Neural progenitor cell (in vitro differentiated cells): Measurements from ENCODE around the gene EIF2B2.

ENCODE experiments used
- CTCF ChIP-seq: fragments of 200-600 bp; sonication (generic); IDR thresholded peaks from 2 replicates; pipeline ENCODE4 v1.5.1; 2017; ENCODE audit warnings: antibody characterized with exemption, mild to moderate bottlenecking
- EZH2 ChIP-seq: fragments of 200-600 bp; sonication (generic); IDR thresholded peaks from 2 replicates; pipeline ENCODE4 v1.6.1; 2017; ENCODE audit warnings: antibody characterized with exemption, mild to moderate bottlenecking, moderate library complexity
- EZH2phosphoT487 ChIP-seq: fragments of 200-600 bp; sonication (generic); IDR thresholded peaks from 2 replicates; pipeline ENCODE4 v1.6.1; 2017; ENCODE audit warnings: antibody characterized with exemption

DNA sequence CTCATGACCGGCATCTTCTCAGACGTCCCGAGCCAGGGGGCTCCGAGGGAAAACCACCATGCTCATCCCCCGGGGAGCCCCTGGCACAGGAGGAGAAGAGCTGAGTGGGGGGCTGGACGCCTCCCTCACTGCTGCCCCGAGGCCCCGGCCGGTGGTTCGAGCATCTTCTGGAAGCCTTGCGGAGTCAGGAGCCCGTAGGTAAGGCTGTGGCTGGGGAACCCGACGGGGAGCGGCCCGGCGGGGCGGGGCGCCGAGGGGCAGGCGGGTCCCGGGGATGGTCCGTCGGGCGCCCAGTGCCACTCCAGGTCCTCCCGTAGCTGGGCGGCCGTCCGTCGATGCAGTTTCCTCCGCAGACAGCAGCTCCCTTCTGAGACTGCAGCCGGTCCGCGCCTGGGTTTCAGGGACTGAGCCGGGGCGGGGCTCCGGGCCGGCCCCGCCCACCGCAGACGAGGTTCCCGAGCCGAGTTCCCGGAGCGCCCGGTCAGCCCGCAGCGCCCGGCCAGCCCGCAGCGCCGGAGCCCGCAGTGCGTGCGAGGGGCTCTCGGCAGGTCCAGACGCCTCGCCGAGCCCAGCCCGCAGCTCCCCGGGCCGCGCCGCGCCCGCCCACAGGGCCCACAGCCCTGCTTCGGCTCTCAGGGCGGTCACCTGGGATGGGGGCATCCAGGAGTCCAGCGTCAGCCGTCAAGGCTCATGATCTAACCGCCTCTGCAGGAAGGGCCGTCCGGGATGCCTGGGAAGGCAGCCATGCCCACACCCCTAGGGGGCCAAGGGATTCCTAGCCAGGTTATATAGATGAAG lies 47.3 kb upstream of the EIF2B2 start, which contains the start of gene PGF:
- TF ChIP-seq CTCF (no peak), EZH2phosphoT487 (no peak), EZH2 (peak; percentile 30)
